Neural cell (in vitro differentiated cells): ENCODE results near the gene SEC16A. TPM values are rescaled to one million over a fixed set of nuclear protein-coding genes. Genes with fewer than 3 reads are reported as not detected.
A peak's percentile ranks its signal among the peaks of the same experiment; 100 is the strongest.

Experiments used
- H2AFZ ChIP-seq: fragments of 200-600, 300-800 bp; sonication (generic), shearing (Covaris generic); 2 replicates; pipeline ENCODE4 v1.6.0; 2014; ENCODE audit warnings: low read depth, mild to moderate bottlenecking, antibody characterized with exemption, low read length, moderate library complexity
- H3F3A ChIP-seq: fragments of 200-600 bp; shearing (Covaris generic); 2 replicates; pipeline ENCODE4 v1.6.1; 2016; ENCODE audit warnings: mild to moderate bottlenecking, moderate library complexity, mixed read lengths, antibody characterized with exemption, low read length; ENCODE audit not compliant: insufficient read depth, poor library complexity, severe bottlenecking
- H3K27ac ChIP-seq: fragments of 200-600, 300-800 bp; sonication (generic), shearing (Covaris generic); 2 replicates; pipeline ENCODE4 v1.5.1; 2014; ENCODE audit warnings: mild to moderate bottlenecking, low read length, moderate library complexity
- H3K27me3 ChIP-seq: fragments of 300-800, 200-600 bp; sonication (generic), shearing (Covaris generic); 2 replicates; pipeline ENCODE4 v1.6.0; 2014; ENCODE audit warnings: mild to moderate bottlenecking, low read depth, low read length, moderate library complexity; ENCODE audit not compliant: insufficient read depth
- H3K36me3 ChIP-seq: fragments of 300-800, 200-600 bp; sonication (generic), shearing (Covaris generic); 2 replicates; pipeline ENCODE4 v1.5.1; 2014; ENCODE audit warnings: mild to moderate bottlenecking, antibody characterized with exemption, low read length, moderate library complexity; ENCODE audit not compliant: insufficient read depth
- H3K4me2 ChIP-seq: fragments of 300-800, 200-600 bp; sonication (generic), shearing (Covaris generic); 2 replicates; pipeline ENCODE4 v1.6.0; 2014; ENCODE audit warnings: mild to moderate bottlenecking, low read length
- H3K4me3 ChIP-seq: fragments of 300-800, 200-600 bp; sonication (generic), shearing (Covaris generic); 2 replicates; pipeline ENCODE4 v1.5.1; 2014; ENCODE audit warnings: mild to moderate bottlenecking, low read length, moderate library complexity
- H3K79me2 ChIP-seq: fragments of 200-600 bp; shearing (Covaris generic); replicated peaks from 2 replicates; pipeline ENCODE4 v1.6.0; 2014; ENCODE audit warnings: mild to moderate bottlenecking, low read length, moderate library complexity; ENCODE audit not compliant: insufficient read depth
- H3K9ac ChIP-seq: fragments of 300-800, 200-600 bp; sonication (generic), shearing (Covaris generic); 2 replicates; pipeline ENCODE4 v1.6.1; 2016; ENCODE audit warnings: mild to moderate bottlenecking, low read length, mixed read lengths
- H3K9me2 ChIP-seq: fragments of 200-600 bp; shearing (Covaris generic); 2 replicates; pipeline ENCODE4 v1.6.1; 2016; ENCODE audit warnings: mild to moderate bottlenecking, low read length, mixed read lengths; ENCODE audit not compliant: insufficient read depth
- H3K9me3 ChIP-seq: fragments of 200-600, 300-800 bp; sonication (generic), shearing (Covaris generic); 2 replicates; pipeline ENCODE4 v1.6.1; 2016; ENCODE audit warnings: mild to moderate bottlenecking, mixed run types, low read length, moderate library complexity, mixed read lengths
- H4K20me1 ChIP-seq: fragments of 200-600 bp; shearing (Covaris generic); 2 replicates; pipeline ENCODE4 v1.6.1; 2016; ENCODE audit warnings: mild to moderate bottlenecking, mixed run types; ENCODE audit not compliant: insufficient read depth
- CTCF ChIP-seq: fragments of 450-650 bp; IDR thresholded peaks from 2 replicates; pipeline ENCODE4 v1.5.1; 2014; ENCODE audit warnings: antibody characterized with exemption, mild to moderate bottlenecking, moderate library complexity; ENCODE audit not compliant: poor library complexity, severe bottlenecking
- EP300 ChIP-seq: fragments of 450-650 bp; conservative IDR thresholded peaks from 2 replicates; pipeline ENCODE4 v1.6.1; 2014; ENCODE audit warnings: antibody characterized with exemption, mild to moderate bottlenecking, moderate library complexity; ENCODE audit not compliant: poor library complexity, severe bottlenecking
- EZH2 ChIP-seq: fragments of 200-600, 300-800 bp; shearing (Covaris generic), sonication (generic); IDR thresholded peaks from 2 replicates; pipeline ENCODE4 v1.6.1; 2014; ENCODE audit warnings: antibody characterized with exemption, low read length, borderline replicate concordance, mild to moderate bottlenecking; ENCODE audit not compliant: insufficient read depth, poor library complexity, severe bottlenecking
- MXI1 ChIP-seq: fragments of 450-650 bp; conservative IDR thresholded peaks from 2 replicates; pipeline ENCODE4 v1.6.1; 2014; ENCODE audit warnings: antibody characterized with exemption, mild to moderate bottlenecking; ENCODE audit not compliant: poor library complexity, severe bottlenecking
- POLR2AphosphoS5 ChIP-seq: IDR thresholded peaks from 2 replicates; pipeline ENCODE4 v1.6.1; 2012
- RAD21 ChIP-seq: fragments of 450-650 bp; conservative IDR thresholded peaks from 2 replicates; pipeline ENCODE4 v1.6.1; 2014; ENCODE audit warnings: antibody characterized with exemption, mild to moderate bottlenecking, moderate library complexity
- REST ChIP-seq: IDR thresholded peaks from 2 replicates; pipeline ENCODE4 v1.6.1; 2012; ENCODE audit warnings: borderline replicate concordance
- SMC3 ChIP-seq: fragments of 450-650 bp; conservative IDR thresholded peaks from 2 replicates; pipeline ENCODE4 v1.6.1; 2014; ENCODE audit warnings: antibody characterized with exemption, mild to moderate bottlenecking, moderate library complexity; ENCODE audit not compliant: poor library complexity
- TAF1 ChIP-seq: IDR thresholded peaks from 2 replicates; pipeline ENCODE4 v1.6.1; 2012; ENCODE audit warnings: low read depth
- polyA plus RNA-seq: library from polyadenylated mRNA; depleted of rRNA; stranded (reverse); fragments of >200 nt; gene quantifications from 2 replicates; pipeline ENCODE4 v1.2.3, GENCODE V29; 2014

SEC16A gene
- polyA plus RNA-seq, 1 donor from 2014 or later = 15.4 TPM

GRCh38 chr9:136398286-136398685, 84.6 kb downstream of the SEC16A start:
- H3K36me3 ChIP-seq = peaks cover 3% of the 10 kb centered on the region
- H3K4me2 ChIP-seq = no peak overlapping the region
- H3F3A ChIP-seq = no peaks in the 10 kb centered on the region
- H3K27me3 ChIP-seq = no peaks in the 10 kb centered on the region
- H3K9ac ChIP-seq = no peak overlapping the region
- H4K20me1 ChIP-seq = no peaks in the 10 kb centered on the region
- no peaks in the 10 kb centered on the region for H3K9me3 ChIP-seq
- no peaks in the 10 kb centered on the region for H3K9me2 ChIP-seq
- TF ChIP-seq EP300 (no peak), REST (no peak), MXI1 (no peak), RAD21 (no peak), SMC3 (no peak), TAF1 (no peak), CTCF (no peak)
- peak overlapping the region; percentile 89 for H3K4me3 ChIP-seq
- H3K79me2 ChIP-seq = peaks cover 21% of the 10 kb centered on the region
- H3K27ac ChIP-seq = no peak overlapping the region
- no peak overlapping the region for H2AFZ ChIP-seq

GRCh38 chr9:136397643-136398042, 85.2 kb downstream of the SEC16A start:
- Histone ChIP-seq H3K36me3 (peaks cover 3% of the 10 kb centered on the region), H2AFZ (no peak overlapping the region), H3K79me2 (peaks cover 21% of the 10 kb centered on the region), H4K20me1 (no peaks in the 10 kb centered on the region), H3F3A (no peaks in the 10 kb centered on the region), H3K9me3 (no peaks in the 10 kb centered on the region), H3K4me3 (no peak overlapping the region), H3K4me2 (no peak overlapping the region), H3K27me3 (no peaks in the 10 kb centered on the region), H3K9me2 (no peaks in the 10 kb centered on the region), H3K9ac (no peak overlapping the region), H3K27ac (no peak overlapping the region)
- TF ChIP-seq SMC3 (no peak), MXI1 (no peak), RAD21 (no peak), TAF1 (no peak), CTCF (no peak), POLR2AphosphoS5 (no peak), REST (no peak), EZH2 (no peak), EP300 (no peak)
